Esophagus muscularis mucosa (tissue), 4 donors: ENCODE measurements around the gene ZNF763. TPM values are rescaled to one million over a fixed set of nuclear protein-coding genes. Genes with fewer than 3 reads are reported as not detected.

Source experiments
- DNase-seq: peaks from one replicate; pipeline ENCODE4 v3.0.0-alpha.2; 2017; ENCODE audit errors: extremely low spot score
- H3K27ac ChIP-seq, 4 donors: fragments of 200-600 bp; sonication (generic); replicated peaks in 1 of 4; 1 replicate in 3 of 4; 2 replicates in 1 of 4; pipeline ENCODE4 v1.5.1; 2016 to 2019; ENCODE audit warnings: mild to moderate bottlenecking in 1 of 4
- H3K27me3 ChIP-seq, 4 donors: fragments of 200-600 bp; sonication (generic); one replicate each; pipeline versions ENCODE4 v1.5.1 to v1.6.0; 2016 to 2019
- H3K36me3 ChIP-seq, 4 donors: fragments of 200-600 bp; sonication (generic); one replicate each; pipeline ENCODE4 v1.5.1; 2016 to 2019
- H3K4me1 ChIP-seq, 4 donors: fragments of 200-600 bp; sonication (generic); one replicate each; pipeline ENCODE4 v1.5.1; 2016 to 2019
- H3K4me3 ChIP-seq, 4 donors: fragments of 200-600 bp; sonication (generic); 1 replicate in 2 of 4; 2 replicates in 2 of 4; pipeline ENCODE4 v1.5.1; 2016 to 2019; ENCODE audit warnings: mild to moderate bottlenecking in 4 of 4, moderate library complexity in 1 of 4
- H3K9me3 ChIP-seq, 4 donors: fragments of 200-600 bp; sonication (generic); 1 replicate in 3 of 4; 2 replicates in 1 of 4; pipeline ENCODE4 v1.5.1; 2016 to 2019
- EP300 ChIP-seq: sonication (generic); formaldehyde crosslinking; IDR thresholded peaks from one replicate; pipeline ENCODE4 v1.6.1; 2017; ENCODE audit warnings: antibody characterized with exemption
- POLR2A ChIP-seq: fragments of 450-650 bp; IDR thresholded peaks from one replicate; pipeline ENCODE4 v1.6.1; 2017; ENCODE audit warnings: antibody characterized with exemption, moderate library complexity, mild to moderate bottlenecking, low read depth
- POLR2AphosphoS5 ChIP-seq, 2 donors: sonication (generic); formaldehyde crosslinking; IDR thresholded peaks; one replicate each; pipeline ENCODE4 v1.6.1; 2017; ENCODE audit warnings: antibody characterized with exemption in 2 of 2
- WGBS: methylation state at CpG from one replicate; pipeline ENCODE4 v1.1.5; 2018; 5-methylcytosine and 5-hydroxymethylcytosine counted together
- intact Hi-C: fragments of 100-400 bp; cut with DNase I; formaldehyde crosslinking; loops from one replicate; pipeline ENCODE4 v1.15.1; 2023
- total RNA-seq, 4 donors: library from RNA; depleted of rRNA; stranded (reverse); fragments of >200 nt; gene quantifications; one replicate each; pipeline versions ENCODE4 v1.1.0 to v1.2.1, GENCODE V29; 2016
- TF ChIP-seq, protein P1 (sequence below), 3 experiments: fragments of 200-600 bp in 2 of 3; fragments of 450-650 bp in 1 of 3; sonication (generic) in 2 of 3; IDR thresholded peaks; one replicate each; pipeline ENCODE4 v1.5.1; 2017 to 2019; ENCODE audit warnings: antibody characterized with exemption in 3 of 3, mild to moderate bottlenecking in 2 of 3, moderate library complexity in 1 of 3

ZNF763 gene
- total RNA-seq, 4 donors from 2014 or later = 3.3 to 7.5 (median 4.8) TPM

DNA sequence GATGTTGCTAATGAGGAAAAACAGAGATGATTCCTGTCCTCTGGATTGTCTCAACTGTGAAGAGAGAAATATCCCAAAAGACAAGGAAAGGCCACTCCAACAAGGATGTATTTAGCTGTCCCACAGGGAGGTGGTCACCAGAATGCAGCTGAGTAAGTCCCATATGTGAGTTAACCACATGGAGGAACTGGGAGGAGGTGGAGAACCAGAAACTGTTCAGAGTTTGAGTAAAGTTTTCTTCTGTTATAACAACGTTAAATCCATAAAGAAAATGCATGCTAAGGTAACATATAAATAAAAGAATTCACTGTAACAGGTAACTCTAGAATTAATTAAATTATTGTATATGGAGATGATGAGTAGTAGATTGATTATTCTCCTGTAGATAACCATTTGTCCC is 5.3 kb downstream of the ZNF763 start:
- WGBS = 86% methylated on average over 1 of the region's 1 CpG
- intact Hi-C loops = no loop called here
- H3K27me3 ChIP-seq = no peaks in the 10 kb centered on the region
- H3K36me3 ChIP-seq = peaks cover 0 to 4% (median 1%) of the 10 kb centered on the region in 4 donors
- no peak for TF ChIP-seq POLR2AphosphoS5 (IDR thresholded peaks at IDR 0.05)
- TF ChIP-seq, protein P1, sequence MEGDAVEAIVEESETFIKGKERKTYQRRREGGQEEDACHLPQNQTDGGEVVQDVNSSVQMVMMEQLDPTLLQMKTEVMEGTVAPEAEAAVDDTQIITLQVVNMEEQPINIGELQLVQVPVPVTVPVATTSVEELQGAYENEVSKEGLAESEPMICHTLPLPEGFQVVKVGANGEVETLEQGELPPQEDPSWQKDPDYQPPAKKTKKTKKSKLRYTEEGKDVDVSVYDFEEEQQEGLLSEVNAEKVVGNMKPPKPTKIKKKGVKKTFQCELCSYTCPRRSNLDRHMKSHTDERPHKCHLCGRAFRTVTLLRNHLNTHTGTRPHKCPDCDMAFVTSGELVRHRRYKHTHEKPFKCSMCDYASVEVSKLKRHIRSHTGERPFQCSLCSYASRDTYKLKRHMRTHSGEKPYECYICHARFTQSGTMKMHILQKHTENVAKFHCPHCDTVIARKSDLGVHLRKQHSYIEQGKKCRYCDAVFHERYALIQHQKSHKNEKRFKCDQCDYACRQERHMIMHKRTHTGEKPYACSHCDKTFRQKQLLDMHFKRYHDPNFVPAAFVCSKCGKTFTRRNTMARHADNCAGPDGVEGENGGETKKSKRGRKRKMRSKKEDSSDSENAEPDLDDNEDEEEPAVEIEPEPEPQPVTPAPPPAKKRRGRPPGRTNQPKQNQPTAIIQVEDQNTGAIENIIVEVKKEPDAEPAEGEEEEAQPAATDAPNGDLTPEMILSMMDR (IDR thresholded peaks at IDR 0.05) = no peak
- no peak for TF ChIP-seq EP300
- no peak for TF ChIP-seq POLR2A
- H3K9me3 ChIP-seq = no peaks in the 10 kb centered on the region
- no peak overlapping the region for H3K4me3 ChIP-seq
- DNase-seq = no peak
- H3K4me1 ChIP-seq = peaks cover 6 to 12% (median 10%) of the 10 kb centered on the region in 4 donors
- no peak overlapping the region for H3K27ac ChIP-seq

DNA sequence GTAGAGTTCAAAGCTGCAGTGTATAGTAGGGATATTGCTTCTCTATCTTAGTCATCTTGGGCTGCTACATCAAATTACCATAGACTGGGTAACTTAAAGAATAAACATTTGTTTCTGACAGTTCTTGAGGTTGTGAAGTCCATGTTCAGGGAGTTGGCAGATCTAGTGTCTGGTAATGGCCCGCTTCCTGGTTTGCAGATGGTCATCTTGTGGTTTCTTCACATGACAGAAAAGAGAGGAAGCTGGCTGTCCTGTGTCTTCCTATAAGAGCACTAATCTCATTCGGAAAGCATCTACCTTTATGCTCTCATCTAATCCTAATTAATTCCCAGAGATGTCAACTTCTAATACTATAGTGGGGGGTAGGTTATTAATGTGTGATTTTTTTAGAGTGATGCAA is 6.2 kb downstream of the ZNF763 start:
- no peak for DNase-seq
- H3K4me3 ChIP-seq = no peak overlapping the region
- intact Hi-C loops = no loop called here
- no peak overlapping the region for H3K27ac ChIP-seq
- no peaks in the 10 kb centered on the region for H3K27me3 ChIP-seq
- H3K4me1 ChIP-seq = peaks cover 0 to 5% (median 4%) of the 10 kb centered on the region in 4 donors
- peaks cover 0 to 4% (median 1%) of the 10 kb centered on the region in 4 donors for H3K36me3 ChIP-seq
- WGBS = 86% methylated on average over 2 of the region's 2 CpGs
- H3K9me3 ChIP-seq = no peaks in the 10 kb centered on the region
- no peak for TF ChIP-seq POLR2AphosphoS5 (IDR thresholded peaks at IDR 0.05)
- no peak for TF ChIP-seq EP300
- TF ChIP-seq, protein P1 (IDR thresholded peaks at IDR 0.05) = no peak
- TF ChIP-seq POLR2A = no peak

DNA sequence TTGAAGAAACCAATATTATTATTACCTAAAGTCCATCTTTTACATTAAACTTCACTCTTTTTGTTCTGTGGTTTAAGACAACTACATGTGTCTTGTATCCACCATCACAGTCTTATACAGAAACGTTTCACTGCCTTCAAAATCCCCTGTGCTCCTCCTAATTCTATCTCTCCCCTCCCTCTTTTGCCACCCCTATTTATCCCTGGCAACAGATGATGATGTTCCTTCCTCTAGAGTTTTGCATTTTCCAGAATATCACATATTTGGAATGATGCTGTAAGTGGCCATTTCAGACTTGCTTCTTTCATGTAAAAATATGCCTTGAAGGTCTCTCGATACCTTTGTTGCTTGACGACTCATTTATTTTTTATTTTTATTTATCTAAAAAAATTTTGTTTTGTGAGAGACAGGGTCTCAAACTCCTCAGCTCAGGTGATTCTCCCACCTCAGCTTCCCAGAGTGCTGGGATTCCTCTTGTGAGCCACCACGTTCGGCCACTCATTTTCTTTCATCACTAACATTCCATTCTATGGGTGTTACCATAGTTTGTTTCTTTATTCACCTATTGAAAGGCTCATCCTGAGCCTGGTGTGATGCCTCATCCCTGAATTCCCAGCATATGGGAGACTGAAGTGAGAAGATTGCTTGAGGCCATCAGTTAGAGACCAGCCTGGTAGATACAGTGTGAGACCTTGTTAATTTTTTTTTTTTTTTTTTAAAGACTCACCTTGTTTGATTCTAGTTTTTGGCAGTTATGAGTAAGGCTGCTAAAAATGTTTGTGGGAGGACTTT is 8.4 kb downstream of the ZNF763 start:
- no peak for TF ChIP-seq POLR2A
- TF ChIP-seq POLR2AphosphoS5 (IDR thresholded peaks at IDR 0.05) = no peak
- no peak for TF ChIP-seq EP300
- TF ChIP-seq, protein P1 (IDR thresholded peaks at IDR 0.05) = no peak
- H3K36me3 ChIP-seq = peaks cover 11 to 19% (median 16%) of the 10 kb centered on the region in 4 donors
- H3K27ac ChIP-seq = no peak overlapping the region
- no peaks in the 10 kb centered on the region for H3K27me3 ChIP-seq
- peaks cover 0 to 8% (median 3%) of the 10 kb centered on the region in 4 donors for H3K9me3 ChIP-seq
- intact Hi-C loops = no loop called here
- 89% methylated on average over 5 of the region's 5 CpGs for WGBS
- no peak overlapping the region for H3K4me3 ChIP-seq
- no peak for DNase-seq
- no peaks in the 10 kb centered on the region for H3K4me1 ChIP-seq

DNA sequence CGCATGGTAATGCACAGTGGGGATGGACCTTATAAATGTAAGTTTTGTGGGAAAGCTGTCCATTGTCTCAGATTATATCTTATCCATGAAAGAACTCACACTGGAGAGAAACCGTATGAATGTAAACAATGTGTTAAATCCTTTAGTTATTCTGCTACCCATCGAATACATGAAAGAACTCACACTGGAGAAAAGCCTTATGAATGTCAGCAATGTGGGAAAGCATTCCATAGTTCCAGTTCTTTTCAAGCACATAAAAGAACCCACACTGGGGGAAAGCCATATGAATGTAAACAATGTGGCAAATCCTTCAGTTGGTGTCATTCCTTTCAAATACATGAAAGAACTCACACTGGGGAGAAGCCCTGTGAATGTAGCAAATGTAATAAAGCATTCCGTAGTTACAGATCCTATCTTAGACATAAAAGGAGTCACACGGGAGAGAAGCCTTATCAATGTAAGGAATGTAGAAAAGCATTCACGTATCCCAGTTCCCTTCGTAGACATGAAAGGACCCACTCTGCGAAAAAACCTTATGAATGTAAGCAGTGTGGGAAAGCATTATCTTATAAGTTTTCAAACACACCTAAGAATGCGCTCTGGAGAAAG is 13.8 kb downstream of the ZNF763 start:
- no peaks in the 10 kb centered on the region for H3K4me1 ChIP-seq
- intact Hi-C loops = no loop called here
- no peak for DNase-seq
- H3K9me3 ChIP-seq = peaks cover 10 to 46% (median 37%) of the 10 kb centered on the region in 4 donors
- WGBS = 95% methylated on average over 9 of the region's 9 CpGs
- H3K4me3 ChIP-seq = no peak overlapping the region
- H3K27me3 ChIP-seq = no peaks in the 10 kb centered on the region
- H3K27ac ChIP-seq = no peak overlapping the region
- peaks cover 22 to 31% (median 29%) of the 10 kb centered on the region in 4 donors for H3K36me3 ChIP-seq
- TF ChIP-seq POLR2A = no peak
- TF ChIP-seq, protein P1 (IDR thresholded peaks at IDR 0.05) = no peak
- TF ChIP-seq POLR2AphosphoS5 (IDR thresholded peaks at IDR 0.05) = no peak
- TF ChIP-seq EP300 = no peak
